Type B pancreatic cell (in vitro differentiated cells): ENCODE results near the gene PMVK. TPM values are rescaled to one million over a fixed set of nuclear protein-coding genes. Genes with fewer than 3 reads are reported as not detected.
A peak's percentile ranks its signal among the peaks of the same experiment; 100 is the strongest.
"Not testable (repeated sequence)": the region's sequence is repeated elsewhere in the genome, so short reads cannot be mapped to it uniquely, and the experiment has no call there.

Experiments
- DNase-seq: peaks from one replicate; pipeline ENCODE4 v3.0.0; 2021; ENCODE audit warnings: mixed read lengths; ENCODE audit not compliant: unreplicated experiment; ENCODE audit errors: extremely low spot score
- H3K27ac Mint-ChIP-seq: 2 replicates; pipeline ENCODE4 v1.8.0; 2021; ENCODE audit warnings: mild to moderate bottlenecking, mixed read lengths
- H3K27me3 Mint-ChIP-seq: 2 replicates; pipeline ENCODE4 v1.8.0; 2021; ENCODE audit warnings: mixed read lengths
- H3K36me3 Mint-ChIP-seq: 2 replicates; pipeline ENCODE4 v1.8.0; 2021; ENCODE audit warnings: mixed read lengths
- H3K4me1 Mint-ChIP-seq: one replicate; pipeline ENCODE4 v1.8.0; 2021; ENCODE audit warnings: mixed read lengths; ENCODE audit not compliant: unreplicated experiment
- H3K4me3 Mint-ChIP-seq: 2 replicates; pipeline ENCODE4 v1.8.0; 2021; ENCODE audit warnings: mild to moderate bottlenecking, mixed read lengths
- H3K9me3 Mint-ChIP-seq: 2 replicates; pipeline ENCODE4 v1.8.0; 2021; ENCODE audit warnings: mixed read lengths
- long read RNA-seq: library from polyadenylated mRNA; unstranded; transcript quantifications from one replicate; pipeline ENCODE4 v2.0.0, GENCODE V29; 2020
- total RNA-seq: library from RNA; stranded (reverse); gene quantifications from 2 replicates; pipeline ENCODE4 v1.2.1, GENCODE V29; 2021; ENCODE audit warnings: low replicate concordance
- TF ChIP-seq, protein P1 (sequence below): fragments of 200-600 bp; sonication (generic); conservative IDR thresholded peaks from 2 replicates; pipeline ENCODE4 v1.5.0; 2021; ENCODE audit warnings: antibody characterized with exemption, mild to moderate bottlenecking

PMVK gene
- total RNA-seq: 30.3 and 46.2 TPM in 2 replicates
- long read RNA-seq, transcript PMVK-201 (5 exons, 1,280 nt): major isoform, 26 of 27 reads
- long read RNA-seq, partial matches to known transcripts: 0 of 27 reads
- long read RNA-seq, other reads (novel, unspliced or antisense): 1 of 27 reads

DNA sequence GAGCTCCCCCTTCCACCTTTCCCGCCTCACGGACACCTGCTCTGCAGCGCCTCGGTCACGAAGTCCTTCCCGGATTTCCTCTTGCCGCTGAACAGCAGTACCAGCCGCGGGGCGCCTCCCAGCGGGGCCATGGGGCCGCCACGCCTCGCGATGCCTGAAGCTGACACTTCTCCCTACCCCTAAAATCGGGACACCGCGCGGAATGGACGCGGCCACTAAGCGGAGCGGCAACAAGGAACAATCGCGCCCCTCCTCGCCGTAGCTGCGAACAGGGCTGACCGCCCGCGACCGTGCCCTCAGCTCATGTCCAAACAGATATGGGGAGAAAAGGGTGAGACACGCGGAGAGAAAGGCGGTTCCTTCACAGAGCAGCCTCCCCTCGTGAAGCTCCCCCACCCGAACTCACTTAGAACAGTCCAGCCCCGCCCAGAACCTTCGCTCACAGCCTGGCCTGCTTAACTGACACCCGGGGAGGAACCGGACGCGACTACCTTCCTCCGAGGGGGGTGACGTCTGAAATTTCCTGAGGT lies at the start of gene PMVK:
Gene PMVK (minus strand): TSS at position 165 of the 530 bp plus-strand sequence. CDS start 34 bp downstream, at position 131.
- H3K4me3 Mint-ChIP-seq: peak within 1 kb of the TSS; percentile 98
- H3K9me3 Mint-ChIP-seq: no peaks in the 10 kb centered on the region
- TF ChIP-seq, protein P1, sequence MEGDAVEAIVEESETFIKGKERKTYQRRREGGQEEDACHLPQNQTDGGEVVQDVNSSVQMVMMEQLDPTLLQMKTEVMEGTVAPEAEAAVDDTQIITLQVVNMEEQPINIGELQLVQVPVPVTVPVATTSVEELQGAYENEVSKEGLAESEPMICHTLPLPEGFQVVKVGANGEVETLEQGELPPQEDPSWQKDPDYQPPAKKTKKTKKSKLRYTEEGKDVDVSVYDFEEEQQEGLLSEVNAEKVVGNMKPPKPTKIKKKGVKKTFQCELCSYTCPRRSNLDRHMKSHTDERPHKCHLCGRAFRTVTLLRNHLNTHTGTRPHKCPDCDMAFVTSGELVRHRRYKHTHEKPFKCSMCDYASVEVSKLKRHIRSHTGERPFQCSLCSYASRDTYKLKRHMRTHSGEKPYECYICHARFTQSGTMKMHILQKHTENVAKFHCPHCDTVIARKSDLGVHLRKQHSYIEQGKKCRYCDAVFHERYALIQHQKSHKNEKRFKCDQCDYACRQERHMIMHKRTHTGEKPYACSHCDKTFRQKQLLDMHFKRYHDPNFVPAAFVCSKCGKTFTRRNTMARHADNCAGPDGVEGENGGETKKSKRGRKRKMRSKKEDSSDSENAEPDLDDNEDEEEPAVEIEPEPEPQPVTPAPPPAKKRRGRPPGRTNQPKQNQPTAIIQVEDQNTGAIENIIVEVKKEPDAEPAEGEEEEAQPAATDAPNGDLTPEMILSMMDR: peak; percentile 39
- peak within 1 kb of the TSS; percentile 100 for H3K27ac Mint-ChIP-seq
- H3K36me3 Mint-ChIP-seq: no peaks in the 10 kb centered on the region
- peak; percentile 90 for DNase-seq
- H3K27me3 Mint-ChIP-seq: no peaks in the 10 kb centered on the region
- H3K4me1 Mint-ChIP-seq: peaks cover 37% of the 10 kb centered on the region

DNA sequence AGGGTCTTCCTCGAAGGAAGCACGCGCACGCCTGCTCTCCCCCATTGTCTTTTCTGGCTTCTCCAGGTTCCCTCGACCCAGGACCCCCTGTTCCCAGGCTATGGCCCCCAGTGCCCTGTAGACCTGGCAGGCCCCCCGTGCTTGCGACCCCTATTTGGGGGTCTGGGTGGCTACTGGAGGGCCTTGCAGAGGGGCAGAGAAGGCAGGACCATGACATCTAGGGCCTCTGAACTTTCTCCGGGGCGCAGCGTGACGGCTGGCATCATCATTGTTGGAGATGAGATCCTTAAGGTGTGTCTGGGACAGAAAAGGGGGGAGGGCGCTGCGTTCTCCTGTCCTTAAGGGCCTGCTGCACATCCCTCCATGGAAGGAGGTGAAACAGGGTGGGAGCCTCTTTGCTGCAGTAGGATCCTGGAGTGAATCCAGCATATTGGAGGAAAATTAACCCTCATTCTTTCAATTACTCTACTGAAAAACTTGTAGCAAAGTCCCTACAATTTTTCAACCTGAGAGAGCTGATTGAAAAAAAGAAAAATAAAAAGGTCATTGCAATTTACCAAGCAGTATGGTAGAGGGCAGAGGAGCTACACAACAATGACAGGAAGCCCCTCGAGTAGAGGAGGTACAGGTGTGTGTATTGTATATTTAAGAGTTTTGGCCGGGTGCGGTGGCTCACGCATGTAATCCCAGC lies 47.4 kb upstream of the PMVK start:
- no peak for DNase-seq
- Mint-ChIP-seq H3K9me3 (no peaks in the 10 kb centered on the region), H3K27me3 (no peaks in the 10 kb centered on the region), H3K4me1 (peaks cover under 1% of the 10 kb centered on the region), H3K27ac (no peak overlapping the region), H3K4me3 (no peak overlapping the region), H3K36me3 (peaks cover 5% of the 10 kb centered on the region)
- TF ChIP-seq, protein P1: no peak

DNA sequence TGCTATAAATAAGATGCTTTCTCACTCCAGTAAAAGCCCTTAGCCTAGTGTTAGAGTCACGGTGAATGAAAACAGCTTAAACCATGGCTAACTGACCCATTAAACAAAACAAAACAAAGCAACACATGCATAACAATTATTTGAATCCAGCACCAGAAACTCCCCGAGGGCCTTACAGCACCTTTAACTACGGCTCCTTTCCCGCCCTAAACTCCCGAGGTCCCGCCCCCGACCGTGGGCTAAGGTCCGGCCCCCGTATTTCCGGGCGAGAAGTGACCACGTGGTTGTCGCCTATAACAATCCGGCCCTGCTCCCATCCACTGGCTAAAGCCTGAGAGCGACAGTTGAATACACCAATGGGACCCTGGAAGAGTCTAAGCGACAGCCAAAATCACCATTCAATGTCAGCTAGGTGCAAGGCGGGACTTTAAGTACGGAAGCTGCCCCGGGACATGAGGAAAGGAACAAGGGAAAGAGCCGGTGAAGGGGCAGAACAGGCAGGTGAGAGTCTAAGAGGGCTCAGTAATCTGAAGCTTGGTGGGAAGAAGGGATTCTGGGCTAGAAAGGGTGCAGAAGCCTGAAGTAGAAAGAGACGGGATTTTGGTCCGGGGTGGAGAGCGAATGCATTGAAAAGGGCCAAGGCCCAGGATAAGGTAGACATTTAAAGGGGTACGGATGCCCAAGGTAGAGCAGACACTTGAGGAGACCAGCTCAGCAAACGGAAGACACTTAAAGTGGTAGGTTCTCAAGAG lies 46.6 kb upstream of the PMVK start, which contains the start of gene FLAD1:
Gene FLAD1 (plus strand): TSS at position 448 of the 752 bp plus-strand sequence. CDS start 351 bp downstream, outside the sequence.
- H3K4me1 Mint-ChIP-seq: no peaks in the 10 kb centered on the region
- TF ChIP-seq, protein P1: no peak
- no peaks in the 10 kb centered on the region for H3K9me3 Mint-ChIP-seq
- no peaks in the 10 kb centered on the region for H3K27me3 Mint-ChIP-seq
- H3K27ac Mint-ChIP-seq: no peak within 1 kb of the TSS
- peak; percentile 94 for DNase-seq
- H3K4me3 Mint-ChIP-seq: no peak within 1 kb of the TSS
- H3K36me3 Mint-ChIP-seq: peaks cover 4% of the 10 kb centered on the region

DNA sequence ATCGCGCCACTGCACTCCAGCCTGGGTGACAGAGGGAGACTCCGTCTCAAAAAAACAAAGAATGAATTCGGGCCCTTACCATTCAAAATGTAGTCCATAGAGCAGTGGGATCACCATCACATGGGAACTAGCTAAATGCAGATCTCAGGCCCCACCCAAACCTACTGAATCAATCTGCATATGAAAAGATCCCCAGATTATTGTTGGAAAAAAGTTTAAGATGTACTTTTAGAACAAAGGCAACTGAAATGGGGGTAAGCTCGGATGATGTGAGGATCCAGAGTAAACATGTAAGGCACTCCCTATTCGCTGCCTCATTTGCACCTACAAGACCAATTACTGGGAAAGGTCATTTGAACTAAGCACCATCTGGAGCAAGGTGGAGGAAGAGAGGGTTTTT lies 45.8 kb upstream of the PMVK start:
- H3K9me3 Mint-ChIP-seq: no peaks in the 10 kb centered on the region
- TF ChIP-seq, protein P1: no peak
- H3K36me3 Mint-ChIP-seq: peaks cover 4% of the 10 kb centered on the region
- DNase-seq: no peak
- H3K4me1 Mint-ChIP-seq: no peaks in the 10 kb centered on the region
- H3K27ac Mint-ChIP-seq: no peak overlapping the region
- no peak overlapping the region for H3K4me3 Mint-ChIP-seq
- H3K27me3 Mint-ChIP-seq: no peaks in the 10 kb centered on the region

DNA sequence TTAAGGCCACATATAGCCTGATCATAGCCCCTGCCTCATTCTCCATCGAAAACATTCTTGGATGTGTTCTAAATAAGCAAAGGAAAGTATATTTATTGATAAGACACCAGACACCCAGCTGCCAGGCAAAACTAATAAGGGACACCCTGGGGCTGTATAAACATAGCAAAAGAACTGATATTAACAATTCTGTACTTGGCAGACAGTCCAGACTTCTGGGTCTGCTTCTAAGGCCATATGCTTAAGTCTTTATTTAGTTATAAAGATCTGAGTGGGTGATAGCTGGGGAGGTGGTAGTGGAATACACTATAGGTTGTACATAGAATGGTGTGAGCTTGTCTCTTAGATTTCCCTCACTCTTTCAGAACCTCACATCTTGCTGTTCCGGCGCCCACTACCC lies 41.8 kb upstream of the PMVK start:
- Mint-ChIP-seq H3K36me3 (peaks cover 4% of the 10 kb centered on the region), H3K4me1 (peaks cover 7% of the 10 kb centered on the region), H3K27me3 (no peaks in the 10 kb centered on the region), H3K27ac (no peak overlapping the region), H3K9me3 (no peaks in the 10 kb centered on the region), H3K4me3 (no peak overlapping the region)
- DNase-seq: no peak
- TF ChIP-seq, protein P1: no peak

DNA sequence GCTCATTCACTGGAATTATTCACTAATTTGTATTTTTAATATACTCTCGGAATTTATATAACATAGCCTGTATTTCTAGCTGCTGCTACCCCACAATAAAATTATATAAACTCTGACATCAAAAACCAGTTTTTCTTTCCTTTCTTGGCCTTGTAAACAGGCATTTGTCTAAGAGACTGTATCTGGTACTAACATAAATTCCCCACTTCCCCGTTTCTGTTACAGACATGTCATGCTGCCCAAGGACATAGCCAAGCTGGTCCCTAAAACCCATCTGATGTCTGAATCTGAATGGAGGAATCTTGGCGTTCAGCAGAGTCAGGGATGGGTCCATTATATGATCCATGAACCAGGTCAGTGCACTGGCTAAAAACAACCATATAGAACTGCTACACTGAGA lies 41.2 kb upstream of the PMVK start:
- H3K9me3 Mint-ChIP-seq, H3K27me3 Mint-ChIP-seq, DNase-seq, H3K36me3 Mint-ChIP-seq, H3K4me1 Mint-ChIP-seq: not testable (repeated sequence)
- Mint-ChIP-seq H3K27ac (peak overlapping the region; percentile 54), H3K4me3 (peak overlapping the region; percentile 45)
